ENCODE data around the gene EPHX1. TPM values are rescaled to one million over a fixed set of nuclear protein-coding genes. Genes with fewer than 3 reads are reported as not detected.
"Not testable (repeated sequence)": the region's sequence is repeated elsewhere in the genome, so short reads cannot be mapped to it uniquely, and the experiment has no call there.

The EPHX1 gene
- polyA plus RNA-seq, 4 donors: 58.2 to 62.9 (median 59.3) TPM

DNA sequence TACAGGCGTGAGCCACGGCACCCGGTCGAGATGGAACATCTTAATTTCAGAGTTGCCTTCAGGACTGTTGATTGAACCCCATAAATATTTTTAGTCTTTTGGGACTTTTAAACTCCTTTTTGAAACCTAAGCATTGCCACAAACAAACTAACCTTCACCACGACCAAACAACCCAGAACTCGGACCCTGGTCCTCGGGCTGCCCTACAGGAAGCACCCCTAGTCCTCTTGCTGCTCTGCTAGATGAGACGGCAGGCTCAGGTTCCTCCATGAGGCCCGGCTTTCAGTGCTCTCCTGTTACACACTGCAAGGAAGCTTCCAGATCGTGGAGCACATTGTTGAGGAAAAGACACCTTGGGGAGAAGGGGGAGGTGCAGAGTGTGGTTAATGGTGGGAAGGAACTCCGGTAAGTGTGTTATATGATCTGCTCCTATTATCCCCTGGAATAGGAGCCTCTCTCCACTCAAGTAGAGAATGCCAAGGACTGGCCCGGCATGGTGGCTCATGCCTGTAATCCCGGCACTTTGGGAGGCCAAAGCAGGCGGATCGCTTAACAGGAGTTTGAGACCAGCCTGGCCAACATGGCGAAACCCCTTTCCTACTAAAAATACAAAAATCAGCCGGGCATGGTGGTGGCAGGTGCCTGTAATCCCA is 5.7 kb downstream of the EPHX1 start:
- DNase-seq (ENCODE audit: low read depth in 4 of 4, low spot score in 3 of 4): no peak

DNA sequence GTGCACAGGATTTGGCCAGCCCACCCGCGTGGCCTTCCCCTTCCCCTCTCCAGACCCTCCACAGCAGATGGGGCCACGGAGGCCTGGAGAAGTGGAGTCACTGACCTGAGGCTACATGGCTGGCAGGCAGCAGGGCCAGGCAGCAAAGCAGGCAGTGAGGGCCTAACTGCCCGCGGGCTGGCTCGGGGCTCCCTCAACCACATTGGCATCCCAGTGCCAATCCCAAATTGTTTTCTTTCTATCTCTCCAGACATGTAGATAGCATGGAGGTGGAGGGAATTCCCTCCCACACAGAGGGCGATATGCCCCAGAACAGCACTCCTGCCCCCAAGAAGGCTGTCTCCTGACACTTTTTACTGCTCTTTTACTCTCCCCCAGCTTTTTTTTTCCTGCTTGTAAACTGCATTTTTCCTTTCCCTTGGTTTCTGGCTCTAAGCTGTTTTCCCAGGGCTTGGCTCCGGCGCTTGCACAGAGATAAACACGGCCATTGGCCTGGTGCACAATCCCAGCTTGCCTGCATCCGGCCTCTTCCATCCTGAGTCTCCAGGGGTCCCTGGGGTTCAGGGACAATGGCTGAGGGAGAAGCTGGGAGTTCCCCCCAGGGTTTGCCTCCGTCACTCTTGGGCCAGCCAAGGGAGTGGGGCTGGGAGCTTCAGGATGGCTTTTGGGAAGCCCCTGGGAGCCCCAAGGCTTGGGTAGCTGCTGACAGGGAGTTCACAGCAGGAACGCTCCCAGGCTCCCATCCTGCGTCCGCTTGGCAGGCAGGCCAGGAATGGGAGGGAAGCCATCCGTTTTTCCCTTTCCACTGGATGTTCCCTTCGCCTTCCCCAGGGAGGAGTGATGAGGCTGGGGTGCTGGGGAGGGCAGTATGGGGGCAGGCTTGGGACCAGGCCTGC is 7.0 kb downstream of the EPHX1 start:
- DNase-seq (ENCODE audit: low read depth in 4 of 4, low spot score in 3 of 4): no peak

DNA sequence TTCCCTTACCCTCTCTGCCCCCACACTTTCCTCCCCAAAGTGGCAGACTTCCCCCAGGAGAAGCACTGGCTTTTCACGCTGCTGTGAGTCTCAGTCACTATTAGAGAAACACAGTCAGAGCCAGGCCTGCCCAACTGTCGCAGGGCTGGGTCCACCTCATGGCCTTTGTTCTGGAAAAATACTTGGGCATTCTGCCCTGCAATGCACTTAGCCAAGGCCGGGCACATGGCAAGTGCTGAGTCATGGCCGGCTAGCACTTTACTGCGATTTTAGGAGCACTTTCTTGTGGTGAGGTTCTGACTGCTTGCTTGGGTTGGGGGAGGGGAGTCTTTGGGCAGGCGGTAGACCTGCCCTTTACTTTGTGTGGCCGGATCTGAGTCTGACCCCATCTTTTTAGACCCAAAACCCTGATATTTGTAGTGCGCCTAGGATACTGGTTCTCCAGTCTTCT is 7.7 kb downstream of the EPHX1 start:
- DNase-seq (ENCODE audit: low read depth in 4 of 4, low spot score in 3 of 4): no peak

DNA sequence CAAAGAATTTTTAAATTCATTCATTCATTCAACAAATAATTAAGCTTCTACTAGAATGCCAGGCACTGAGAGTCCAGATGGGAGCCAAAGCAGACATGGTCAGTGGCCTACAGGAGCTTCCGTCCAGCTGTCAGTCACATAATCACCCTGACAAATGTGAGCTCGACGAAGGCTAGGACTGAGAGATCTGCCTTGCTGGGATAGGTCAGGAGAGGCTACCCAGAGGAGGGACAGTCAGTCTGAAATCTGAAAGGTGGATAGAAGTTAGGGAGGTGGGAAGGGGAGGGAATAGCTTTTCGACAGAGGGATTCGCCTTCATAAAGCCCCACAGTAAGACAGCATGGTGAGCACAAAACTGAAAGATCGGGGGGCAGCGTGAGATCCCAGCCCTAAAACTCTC is 8.3 kb downstream of the EPHX1 start:
- DNase-seq (ENCODE audit: low read depth in 4 of 4, low spot score in 3 of 4): no peak

DNA sequence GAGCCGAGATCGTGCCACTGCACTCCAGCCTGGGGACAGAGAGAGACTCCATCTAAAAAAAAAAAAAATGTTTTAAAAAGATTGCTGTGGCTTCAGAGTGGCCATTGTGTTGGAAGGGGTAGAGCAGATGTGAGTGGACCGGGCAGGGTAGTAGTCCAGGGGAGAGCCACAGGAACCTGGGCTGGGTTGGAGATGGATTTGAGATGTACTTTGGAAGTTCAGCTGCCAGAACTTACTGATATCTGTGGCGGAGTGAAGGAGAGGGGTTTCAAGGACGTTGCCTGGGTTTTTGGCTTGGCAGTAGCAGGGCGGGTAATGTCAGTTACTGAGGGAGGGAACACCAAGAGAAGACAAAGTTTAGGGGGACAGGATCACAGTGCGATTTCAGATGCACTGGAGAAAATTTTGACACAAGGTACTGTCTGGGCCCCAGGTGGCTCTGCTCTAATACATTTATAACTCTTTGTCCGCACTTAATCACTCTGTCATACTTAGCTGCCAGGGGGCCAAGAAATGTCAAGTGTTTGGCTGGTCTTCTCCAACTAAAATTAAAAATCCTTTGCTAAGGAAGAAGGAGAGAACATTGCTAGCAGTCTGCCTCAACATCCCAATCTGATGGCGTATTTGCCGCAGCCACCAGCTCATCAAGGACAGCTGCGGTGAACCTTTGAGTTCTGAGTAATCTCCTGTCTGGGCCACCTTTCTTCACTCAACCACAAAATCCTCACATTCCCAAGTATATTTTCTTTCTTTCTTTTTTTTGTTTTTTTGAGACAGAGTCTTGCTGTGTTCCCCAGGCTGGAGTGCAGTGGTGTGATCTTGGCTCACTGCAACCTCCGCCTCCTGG is 9.6 kb downstream of the EPHX1 start:
- DNase-seq (ENCODE audit: low read depth in 4 of 4, low spot score in 3 of 4): no peak

DNA sequence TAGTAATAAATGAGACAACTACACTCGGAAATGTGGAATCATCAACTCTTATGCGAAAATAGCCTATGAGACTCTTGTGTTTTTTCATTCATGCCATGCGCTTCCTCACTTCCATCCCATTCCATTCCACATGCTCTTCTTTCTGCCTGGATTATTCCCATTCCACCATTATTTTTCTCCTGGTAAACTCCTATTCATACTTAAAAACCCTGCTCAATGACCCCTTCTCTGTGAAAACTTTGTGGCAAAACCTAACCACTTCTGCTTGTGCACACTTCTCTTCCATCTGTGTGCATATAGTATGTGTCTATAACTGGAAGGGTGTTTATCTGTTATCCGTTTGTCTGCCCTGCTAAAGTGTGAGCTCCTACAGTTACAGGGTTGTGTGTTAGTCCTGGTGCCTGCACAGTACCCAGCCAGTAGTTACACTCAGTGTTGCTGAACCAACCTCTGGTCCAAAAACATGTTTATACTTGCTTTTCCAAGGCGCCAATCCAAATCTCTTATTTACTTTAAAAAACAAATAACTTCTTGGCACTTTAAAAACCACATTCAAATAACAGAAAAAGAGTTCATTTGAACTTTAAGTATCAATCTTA is 10.7 kb downstream of the EPHX1 start:
- no peak for DNase-seq (ENCODE audit: low read depth in 4 of 4, low spot score in 3 of 4)

DNA sequence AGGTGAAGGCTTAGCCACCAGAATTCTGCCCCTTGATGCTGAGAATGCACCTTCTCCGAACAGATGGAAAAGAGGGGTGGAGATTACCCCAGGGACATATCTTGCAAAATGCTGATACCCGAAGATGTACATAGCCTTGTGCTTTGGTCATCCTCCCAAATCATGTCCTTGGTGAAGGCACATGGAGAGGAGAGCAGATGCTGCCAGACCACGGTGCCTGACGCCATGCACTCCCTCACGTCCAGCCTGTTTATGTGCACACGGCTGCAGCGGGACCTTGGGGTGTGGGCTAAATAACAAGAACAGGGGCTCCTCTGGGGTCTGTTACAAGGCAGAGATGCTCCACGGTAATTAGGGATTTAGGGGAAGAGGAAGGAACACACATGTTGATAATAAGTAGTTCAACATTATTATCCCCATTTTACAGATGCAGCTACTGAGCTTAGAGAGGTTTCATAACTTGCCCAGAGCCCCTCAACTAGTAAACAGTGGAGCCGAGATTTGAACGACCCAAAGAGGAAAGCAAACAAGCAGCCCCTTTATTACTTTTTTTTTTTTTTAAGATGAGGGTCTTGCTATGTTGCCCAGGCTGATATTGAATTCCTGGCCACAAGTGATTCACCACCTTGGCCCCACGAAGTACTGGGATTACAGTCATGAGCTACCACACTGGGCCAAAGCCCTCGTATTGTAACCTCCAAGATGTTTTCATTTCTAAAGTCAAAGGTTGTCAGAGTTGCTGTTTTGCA is 12.9 kb downstream of the EPHX1 start:
- DNase-seq (ENCODE audit: low read depth in 4 of 4, low spot score in 3 of 4): no peak

DNA sequence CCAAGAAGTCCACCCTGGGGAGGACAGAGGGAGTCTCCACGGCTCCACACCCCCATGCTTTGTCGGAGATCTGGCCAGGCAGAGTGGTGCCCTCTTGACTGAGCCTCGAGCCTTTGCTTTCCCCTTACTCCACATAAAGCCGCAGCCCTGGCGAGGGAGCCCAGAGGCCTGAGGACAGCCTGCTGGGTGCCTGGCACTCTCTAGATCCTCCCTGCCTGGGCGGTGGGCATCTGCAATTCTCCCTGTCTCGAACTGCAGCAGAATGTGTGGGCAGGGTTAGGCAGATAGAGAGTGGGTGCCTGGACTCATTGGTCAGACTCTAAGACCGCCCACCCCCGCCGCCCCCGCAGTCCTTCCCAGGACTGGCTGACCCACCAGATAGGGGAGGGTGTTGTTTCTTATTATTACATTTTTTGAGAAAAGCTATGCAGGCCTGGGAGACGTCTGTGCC is 13.9 kb downstream of the EPHX1 start:
- DNase-seq (ENCODE audit: low read depth in 4 of 4, low spot score in 3 of 4): no peak

DNA sequence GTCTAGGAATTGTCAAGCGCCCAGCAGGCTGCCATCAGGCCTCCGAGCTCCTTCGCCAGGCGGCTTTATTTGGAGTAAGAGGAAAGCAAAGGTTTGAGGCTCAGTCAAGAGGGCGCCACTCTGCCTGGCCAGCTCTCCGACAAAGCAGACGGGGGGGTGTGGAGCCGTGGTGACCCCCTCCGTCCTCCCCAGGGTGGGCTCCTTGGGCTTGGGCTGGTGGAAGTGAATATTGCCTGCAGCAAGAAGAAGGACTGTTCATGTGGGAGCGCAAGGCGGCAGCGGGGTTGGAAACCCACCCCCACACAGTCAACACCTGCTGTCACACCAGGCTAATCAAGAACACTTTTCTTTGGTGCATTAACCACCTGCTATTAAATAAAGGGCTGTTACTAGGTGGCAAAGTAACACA is 14.6 kb downstream of the EPHX1 start:
- no peak for DNase-seq (ENCODE audit: low read depth in 4 of 4, low spot score in 3 of 4)

DNA sequence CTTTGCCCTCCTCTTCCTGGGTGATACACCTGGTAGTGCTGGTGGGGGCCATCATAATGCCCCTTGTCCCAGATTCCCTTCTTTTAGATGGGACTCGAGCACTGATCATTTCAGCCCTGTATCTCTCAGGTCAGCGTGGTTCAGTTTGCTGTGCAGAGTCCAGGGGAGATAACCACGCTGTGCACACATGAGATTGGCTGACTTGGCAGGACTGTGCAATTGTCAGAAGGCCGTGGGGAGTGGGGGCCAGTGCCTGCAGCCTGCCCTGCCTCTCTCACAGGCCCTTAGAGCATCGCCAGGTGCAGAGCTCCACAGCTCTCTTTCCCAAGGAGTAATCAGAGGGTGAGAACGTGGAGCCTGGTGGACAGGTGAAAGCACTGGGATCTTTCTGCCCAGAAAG is 15.2 kb downstream of the EPHX1 start:
- DNase-seq (ENCODE audit: low read depth in 4 of 4, low spot score in 3 of 4): no peak

DNA sequence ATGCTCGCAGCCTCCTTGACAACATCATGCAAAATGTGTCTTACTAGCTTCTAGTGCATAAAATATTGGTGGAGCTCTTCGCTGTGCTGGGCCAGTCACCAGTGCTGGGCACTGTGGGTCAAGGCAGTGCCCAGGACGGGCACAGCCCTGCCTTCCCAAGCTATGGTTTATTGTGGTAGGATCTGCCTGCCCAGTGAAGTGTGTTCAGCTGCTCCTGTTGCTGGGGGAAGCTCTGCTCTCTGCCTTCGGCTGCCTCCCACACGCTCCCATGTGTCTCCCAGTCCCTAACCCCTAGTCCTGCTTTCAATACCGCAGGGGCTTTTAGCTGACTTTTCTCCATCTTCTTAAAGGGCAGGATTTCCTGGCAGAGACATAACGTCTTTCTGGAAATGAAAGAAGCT is 15.7 kb downstream of the EPHX1 start:
- DNase-seq (ENCODE audit: low read depth in 4 of 4, low spot score in 3 of 4): no peak

DNA sequence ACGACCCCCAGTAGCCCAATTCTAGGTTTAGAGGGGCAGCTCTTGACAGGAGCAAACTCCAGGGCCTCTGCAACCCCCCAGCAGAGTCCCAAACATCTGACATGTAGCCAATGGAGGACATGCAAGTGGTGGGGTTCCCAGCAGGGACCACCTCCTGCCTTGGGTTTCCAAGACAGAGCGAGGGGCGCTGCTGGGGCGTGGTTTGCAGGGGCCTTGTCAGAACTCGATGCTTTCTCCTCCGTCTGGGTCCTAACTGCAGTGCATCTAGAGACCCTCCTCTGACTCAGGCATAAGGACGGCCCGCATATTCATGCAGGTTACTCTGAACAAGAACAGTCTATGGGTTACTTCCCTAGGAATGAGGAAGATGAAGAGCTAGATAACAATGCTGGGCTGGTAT is 17.2 kb downstream of the EPHX1 start:
- DNase-seq (ENCODE audit: low read depth in 4 of 4, low spot score in 3 of 4): no peak

DNA sequence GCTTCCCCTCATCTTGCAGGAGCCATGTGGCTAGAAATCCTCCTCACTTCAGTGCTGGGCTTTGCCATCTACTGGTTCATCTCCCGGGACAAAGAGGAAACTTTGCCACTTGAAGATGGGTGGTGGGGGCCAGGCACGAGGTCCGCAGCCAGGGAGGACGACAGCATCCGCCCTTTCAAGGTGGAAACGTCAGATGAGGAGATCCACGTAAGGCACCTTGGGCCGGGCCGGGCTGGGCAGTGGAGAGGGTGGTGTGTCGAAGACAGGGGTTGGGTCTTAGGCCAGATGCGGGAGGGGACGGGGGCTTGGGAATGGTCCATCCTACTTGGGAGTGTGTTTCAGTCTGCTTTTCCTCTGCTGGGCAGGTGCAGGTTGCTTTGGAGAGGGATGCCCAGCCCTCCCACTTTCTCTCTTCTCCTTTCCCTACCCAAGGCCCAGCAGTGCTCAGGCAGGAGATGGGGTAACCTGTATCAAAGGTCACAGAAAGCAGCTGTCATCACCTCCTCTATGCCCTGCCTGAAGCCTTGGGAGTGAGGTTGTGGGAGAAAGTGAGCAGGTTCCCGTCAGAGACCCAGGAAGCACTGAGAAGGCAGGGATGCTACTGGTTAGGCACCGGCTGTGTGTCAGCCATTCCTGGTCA is 18.9 kb downstream of the EPHX1 start:
- no peak for DNase-seq (ENCODE audit: low read depth in 4 of 4, low spot score in 3 of 4)

DNA sequence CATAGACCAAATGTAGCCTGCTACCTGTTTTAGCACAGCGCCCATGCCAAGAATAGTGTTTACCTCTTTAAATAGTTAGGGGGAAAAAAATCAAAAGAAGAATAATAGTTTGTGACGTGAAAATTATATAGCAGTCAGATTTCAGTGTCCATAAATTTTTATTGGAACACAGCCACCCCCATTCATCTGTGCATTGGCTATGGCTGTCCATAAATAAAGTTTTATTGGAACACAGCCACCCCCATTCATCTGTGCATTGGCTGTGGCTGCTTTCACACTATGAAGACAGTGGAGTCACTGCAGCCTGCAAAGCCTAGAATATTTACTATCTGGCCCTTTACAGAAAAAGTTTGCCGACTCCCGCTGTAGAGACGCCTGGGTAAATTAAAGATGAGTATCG is 20.9 kb downstream of the EPHX1 start:
- DNase-seq (ENCODE audit: low read depth in 4 of 4, low spot score in 3 of 4): no peak

DNA sequence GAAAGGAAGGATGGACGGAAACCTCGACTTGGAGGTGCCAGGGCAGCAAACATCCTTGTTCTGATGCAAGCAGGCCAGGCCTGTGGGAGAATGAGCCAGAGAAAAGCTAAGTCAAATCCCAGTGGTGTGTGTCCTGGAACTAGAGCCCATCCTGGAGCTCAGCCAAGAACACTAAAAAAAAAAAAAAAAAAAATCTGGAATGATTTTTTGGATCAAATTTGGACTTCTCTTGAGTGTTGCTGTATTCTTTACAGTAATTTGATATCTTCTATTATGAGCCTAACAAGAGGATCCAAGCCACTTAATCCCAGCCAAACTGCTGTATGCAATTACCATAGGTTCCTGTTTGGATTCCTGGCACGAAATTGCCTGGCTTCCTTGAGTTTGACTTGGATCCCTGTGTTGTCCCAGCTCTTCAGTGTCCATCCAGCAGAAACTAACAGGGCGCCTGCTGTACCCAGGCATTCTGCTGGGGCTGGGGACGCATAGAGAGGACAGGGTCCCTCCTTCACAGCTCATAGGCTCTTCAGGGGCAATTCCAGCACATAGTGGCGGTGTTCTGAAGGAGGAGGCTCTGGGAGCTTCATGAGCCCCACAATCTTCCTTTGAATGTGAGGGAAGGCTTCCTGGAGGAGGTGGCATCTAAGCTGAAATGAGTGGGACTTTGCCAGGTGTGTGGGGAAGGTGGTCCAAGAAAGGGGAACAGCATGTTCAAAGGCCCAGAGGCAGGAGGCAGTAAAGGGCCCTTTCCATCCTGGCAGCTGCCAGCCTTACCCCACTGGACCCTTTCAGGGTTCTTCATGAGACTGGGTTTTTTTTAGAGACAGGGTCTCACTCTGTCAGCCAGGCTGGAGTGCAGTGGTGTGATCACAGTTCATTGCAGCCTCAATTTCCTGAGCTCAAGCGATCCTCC is 24.7 kb downstream of the EPHX1 start:
- no peak for DNase-seq (ENCODE audit: low read depth in 4 of 4, low spot score in 3 of 4)

DNA sequence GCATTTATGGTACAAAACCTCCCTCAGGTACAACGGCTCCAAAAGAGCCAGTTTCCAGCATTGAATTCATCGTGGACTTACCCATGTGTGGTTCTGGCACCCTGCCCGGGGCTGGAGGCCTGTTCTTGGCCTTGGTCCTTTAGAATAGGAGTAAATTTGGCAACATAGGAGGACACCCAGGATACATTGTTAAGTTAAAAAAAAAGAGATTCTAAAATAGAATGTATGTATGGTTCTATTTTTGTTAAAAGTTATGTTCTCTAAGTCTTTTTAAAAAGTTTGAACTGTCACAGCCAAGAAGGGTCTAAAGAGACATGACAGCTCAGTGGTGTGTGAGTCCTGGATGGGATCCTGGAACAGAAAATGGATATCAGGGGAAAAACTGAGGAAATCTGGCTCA is 25.9 kb downstream of the EPHX1 start:
- no peak for DNase-seq (ENCODE audit: low read depth in 4 of 4, low spot score in 3 of 4)

DNA sequence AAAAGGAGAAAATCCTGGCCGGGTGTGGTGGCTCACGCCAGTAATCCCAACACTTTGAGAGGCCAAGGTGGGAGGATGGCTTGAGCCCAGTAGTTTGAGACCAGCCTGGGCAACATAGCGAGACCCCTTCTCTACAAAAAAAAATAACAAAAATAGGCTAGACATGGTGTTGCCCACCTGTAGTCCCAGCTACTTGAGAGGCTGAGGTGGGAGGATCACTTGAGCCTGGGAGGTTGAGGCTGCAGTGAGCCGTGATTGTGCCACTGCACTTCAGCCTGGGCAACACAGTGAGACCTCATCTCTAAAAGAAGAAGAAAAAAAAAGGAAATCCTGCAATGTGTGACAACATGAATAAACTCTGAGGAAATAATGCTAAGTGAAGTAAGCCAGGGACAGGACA is 26.4 kb downstream of the EPHX1 start:
- not testable (repeated sequence) for DNase-seq (ENCODE audit: low read depth in 4 of 4, low spot score in 3 of 4)

DNA sequence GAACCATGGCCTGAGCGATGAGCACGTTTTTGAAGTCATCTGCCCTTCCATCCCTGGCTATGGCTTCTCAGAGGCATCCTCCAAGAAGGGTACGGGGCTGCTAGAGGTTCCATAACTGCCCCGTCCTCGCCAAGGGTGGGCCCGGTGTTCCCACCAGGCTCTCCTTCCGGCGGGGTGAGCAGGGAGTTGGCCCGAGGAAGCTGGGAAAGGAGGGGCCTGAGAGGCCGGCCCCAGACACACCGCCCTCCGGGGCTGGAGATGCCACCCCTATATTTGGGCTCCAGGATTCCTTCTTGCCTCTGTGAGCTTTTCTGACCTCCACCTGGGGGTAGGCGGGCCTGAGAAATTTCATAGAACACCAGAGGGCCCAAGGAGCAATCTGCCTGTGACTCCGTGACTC is 28.9 kb downstream of the EPHX1 start:
- no peak for DNase-seq (ENCODE audit: low read depth in 4 of 4, low spot score in 3 of 4)

DNA sequence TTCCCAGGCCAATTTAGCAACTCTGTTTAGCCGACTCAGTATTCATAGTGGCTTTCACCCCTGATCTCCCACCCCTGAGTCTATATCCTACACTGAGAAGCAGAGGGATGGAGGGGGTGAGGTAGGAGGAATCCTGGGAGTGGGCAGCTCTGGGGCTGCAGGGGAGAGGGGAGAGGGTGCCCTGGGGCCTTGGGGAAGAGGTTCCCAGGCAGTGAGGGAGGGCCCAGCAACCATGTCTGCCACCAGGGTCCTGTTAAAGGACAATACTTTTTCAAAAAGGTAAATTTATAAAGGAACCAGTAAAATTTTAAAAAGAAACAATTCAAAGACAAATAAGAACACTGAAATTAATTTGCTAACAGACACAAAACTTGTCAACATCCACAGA is 30.3 kb downstream of the EPHX1 start:
- DNase-seq (ENCODE audit: low read depth in 4 of 4, low spot score in 3 of 4): no peak
